HG03045 (cell line): ENCODE measurements around the gene NAA80.

Experiments used
- ATAC-seq: cut with Tn5 transposase; IDR thresholded peaks from one replicate; pipeline ENCODE4 v1.9.1; 2021; ENCODE audit warnings: mild to moderate bottlenecking, moderate library complexity; ENCODE audit not compliant: unreplicated experiment

Gene NAA80

DNA sequence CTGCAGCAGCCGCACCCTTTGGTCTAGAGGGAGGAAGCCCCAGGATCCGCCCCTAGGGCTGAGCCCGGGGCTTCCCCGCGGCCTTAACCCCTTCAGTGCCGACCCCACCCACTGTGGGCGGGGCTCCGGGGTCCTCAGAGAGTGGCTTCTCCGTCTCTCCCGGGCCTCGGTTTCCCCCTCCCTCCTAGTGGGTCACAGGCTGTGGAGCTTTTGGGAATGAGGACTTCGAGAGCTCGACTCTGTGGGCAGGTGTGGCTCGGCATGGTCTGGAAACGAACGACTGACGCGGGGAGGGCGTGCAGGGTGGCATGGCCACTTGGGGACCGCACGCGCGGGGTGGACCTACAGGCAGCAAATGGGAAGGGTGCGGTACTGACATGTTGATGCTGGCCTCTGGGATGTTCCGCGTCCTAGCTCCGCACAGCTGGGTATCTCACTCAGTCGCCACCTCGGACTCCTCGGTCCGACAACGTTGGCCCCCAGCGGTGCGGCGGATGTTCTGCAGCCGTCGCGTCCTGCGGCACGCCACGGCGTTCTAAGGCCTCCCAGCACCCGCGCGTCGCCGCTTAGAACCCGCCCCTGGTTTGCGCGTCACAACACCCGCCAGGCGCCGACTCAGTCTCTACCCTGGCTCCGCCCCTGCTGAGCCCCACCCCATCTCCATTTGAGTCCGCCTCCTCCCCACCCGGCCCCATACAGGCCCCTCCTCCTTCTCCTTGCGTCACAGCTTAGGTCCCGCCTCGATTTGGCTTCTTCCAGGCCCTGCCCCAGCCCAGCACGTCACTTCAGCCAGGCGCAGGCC is at the start of gene NAA80, which contains the start of gene HYAL3:
NAA80 (minus strand) TSS at position 570 of the 802 bp plus-strand sequence. CDS start 1,942 bp downstream, outside the sequence.
HYAL3 (minus strand) TSS at position 570 of the 802 bp plus-strand sequence. CDS start 3,803 bp downstream, outside the sequence.
- ATAC-seq, result peak; percentile 81

DNA sequence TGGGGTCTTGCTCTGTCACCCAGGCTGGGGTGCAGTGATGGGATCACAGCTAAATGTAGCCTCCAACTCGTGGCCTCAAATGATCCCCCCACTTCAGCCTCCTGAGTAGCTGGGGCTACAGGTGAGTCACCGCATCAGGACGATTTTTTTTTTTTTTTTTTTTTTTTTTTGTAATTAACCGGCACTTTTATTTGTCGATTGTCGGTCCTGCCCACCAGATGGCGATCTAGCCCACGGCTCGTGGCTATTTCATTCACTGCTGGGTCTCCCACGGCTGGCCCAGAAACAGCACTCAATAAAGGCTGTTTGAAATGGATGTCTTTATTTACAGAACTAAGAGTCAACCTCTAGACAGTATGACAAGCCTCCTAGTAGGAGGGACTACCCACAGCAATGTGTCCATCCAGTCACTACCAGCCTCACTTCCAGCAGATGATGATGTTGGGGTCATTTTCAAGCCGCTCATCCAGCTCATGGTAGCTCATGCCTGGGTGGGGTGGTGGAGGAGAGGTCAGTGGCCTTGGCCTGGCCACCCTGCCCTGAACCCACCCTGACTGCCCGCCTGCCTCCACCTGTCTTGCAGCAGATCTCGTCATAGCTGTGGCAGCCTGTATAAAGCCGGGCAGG is 48.1 kb upstream of the NAA80 start:
- ATAC-seq, result no peak

DNA sequence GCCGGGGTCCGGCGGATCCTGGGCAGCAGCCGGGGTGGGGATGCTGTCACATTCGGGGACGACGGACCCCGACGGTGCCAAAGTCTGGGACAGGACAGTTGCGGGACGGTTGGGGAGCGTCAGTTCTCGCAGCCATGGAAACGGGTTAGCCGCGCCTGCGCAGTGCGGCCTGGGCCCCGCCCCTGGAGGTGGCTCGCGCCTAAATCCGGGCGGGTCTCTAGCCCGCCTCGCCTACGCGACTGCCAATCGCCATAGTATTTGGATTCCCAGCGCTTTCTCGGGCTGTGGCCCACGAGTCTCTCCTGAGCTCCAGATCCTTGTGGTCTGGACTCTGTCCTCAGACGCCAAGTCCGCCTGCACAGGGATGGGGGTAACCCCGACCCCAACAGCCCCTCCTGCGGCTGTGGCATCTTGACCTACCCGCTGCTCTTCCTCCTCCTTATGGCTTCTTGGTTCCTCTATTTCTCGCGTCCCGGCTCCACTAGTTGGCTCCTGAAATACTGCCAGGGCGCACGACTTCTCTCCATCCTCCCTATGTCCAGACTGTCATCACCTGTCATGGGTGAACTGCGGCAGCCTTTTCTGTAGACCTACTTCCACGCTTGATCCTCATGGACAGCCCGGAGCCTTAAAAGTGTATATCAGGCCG is 46.5 kb upstream of the NAA80 start, which contains the start of gene ZMYND10:
ZMYND10 (minus strand) TSS at position 147 of the 649 bp plus-strand sequence. CDS start 153 bp downstream, outside the sequence.
- no peak for ATAC-seq

DNA sequence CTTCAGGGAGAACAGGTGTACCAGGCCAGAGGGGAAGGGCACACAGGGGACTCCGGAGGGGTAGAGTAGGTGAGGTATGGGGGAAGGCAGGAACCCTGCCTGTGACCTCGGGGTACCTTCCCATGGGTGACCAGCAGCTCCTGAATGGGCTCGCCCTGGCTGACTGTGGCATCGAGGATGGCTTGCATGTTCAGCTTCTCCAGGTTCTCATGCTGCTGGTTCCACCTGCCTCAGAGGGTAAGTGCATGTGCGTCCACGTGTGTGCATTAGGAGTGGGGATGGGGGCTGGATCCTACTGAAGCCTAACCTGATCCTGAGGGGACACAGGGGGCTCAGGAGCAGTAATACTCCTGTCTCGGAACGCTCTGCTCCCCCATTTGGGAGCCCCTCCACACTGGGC is 45.8 kb upstream of the NAA80 start:
- ATAC-seq, result no peak

DNA sequence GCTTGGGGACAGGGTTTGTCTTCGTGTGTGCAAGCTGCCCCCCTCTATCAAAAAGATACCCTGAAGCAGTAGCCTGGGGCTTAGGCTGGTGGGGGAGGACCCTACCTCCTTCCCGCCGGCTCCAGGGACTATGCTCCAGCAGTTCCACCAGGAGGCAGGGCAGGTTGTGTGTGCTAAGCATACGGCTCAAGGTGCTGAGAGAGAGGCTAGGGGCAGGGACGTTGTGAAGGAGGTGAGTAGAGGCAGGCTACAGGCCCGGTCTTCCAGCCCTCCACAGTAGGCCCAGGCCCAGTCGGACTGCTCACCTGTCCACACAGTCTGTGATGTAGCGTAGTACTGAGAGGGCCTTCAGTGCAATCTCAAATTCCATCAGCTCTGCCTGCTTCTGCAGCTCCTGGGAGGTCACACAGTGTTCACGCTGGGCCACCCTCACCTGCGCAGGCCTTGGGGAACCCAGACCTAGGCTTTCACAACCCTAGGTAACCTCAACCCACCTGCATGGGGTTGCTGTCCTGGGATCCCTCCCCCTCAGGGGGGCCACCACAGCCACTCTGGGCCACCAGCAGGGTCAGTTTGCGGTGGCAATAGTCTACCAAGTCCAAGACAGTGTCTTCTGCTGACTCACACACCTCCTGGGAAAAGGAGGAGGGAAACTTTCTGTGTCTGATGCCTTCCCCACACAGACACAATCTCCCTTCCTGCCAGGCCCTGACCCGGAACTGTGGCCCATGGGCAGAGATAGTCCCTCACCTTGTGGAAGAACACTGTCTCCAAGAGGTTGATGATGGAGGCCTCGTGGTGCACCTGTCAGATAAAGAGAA is 43.8 kb upstream of the NAA80 start:
- ATAC-seq, result no peak

DNA sequence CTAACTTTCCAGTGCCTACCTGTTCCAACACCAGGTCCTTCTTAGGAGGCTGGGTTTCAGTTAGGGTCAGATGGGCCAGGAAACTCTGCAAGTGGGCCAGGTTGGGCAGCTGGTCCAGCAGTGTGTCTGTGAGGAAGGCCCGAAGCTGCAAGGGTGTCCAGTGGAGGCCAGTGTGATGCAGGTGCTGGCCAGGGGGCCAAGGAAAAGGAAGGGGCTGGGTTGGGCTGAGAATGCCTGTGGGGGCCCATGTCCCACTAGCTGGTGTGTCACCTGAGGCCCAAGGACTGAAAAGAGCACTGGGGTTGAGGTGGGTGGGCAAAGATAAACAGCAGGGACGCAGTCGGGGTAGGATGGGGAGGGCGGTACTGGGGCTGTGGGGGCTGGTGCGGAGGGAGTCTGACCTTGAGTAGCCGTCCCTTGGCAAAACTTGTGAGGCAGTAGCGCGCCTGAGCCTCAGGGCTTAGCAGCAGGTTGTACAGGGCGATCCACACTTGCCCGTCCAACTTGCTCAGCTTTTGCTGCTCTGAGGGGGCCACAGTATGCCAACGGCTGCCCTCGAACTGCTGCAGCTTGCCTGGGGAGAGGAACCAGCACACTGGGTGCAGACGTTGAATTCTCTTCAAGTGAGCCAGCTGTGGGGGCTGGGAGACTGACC is 42.9 kb upstream of the NAA80 start:
- ATAC-seq, result no peak

DNA sequence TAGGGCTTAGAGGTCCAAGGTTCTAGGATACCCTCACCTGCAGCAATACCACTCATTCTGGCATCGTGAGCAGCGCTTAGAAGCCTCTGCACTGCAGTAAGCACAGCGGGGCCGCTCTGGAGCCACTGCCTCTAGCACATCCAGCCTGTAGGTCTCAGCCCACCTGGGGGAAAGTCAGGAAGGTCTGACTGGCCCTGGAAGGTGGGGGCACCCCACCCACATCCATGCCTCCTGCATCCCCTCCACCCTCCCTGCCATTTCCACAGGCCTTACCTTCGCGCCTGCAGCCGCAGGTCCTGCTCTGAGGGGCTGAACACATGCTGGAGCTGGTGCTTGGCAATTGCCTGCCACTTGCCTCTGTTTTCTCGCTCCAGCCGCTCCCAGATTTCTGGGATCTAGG is 42.3 kb upstream of the NAA80 start:
- no peak for ATAC-seq

DNA sequence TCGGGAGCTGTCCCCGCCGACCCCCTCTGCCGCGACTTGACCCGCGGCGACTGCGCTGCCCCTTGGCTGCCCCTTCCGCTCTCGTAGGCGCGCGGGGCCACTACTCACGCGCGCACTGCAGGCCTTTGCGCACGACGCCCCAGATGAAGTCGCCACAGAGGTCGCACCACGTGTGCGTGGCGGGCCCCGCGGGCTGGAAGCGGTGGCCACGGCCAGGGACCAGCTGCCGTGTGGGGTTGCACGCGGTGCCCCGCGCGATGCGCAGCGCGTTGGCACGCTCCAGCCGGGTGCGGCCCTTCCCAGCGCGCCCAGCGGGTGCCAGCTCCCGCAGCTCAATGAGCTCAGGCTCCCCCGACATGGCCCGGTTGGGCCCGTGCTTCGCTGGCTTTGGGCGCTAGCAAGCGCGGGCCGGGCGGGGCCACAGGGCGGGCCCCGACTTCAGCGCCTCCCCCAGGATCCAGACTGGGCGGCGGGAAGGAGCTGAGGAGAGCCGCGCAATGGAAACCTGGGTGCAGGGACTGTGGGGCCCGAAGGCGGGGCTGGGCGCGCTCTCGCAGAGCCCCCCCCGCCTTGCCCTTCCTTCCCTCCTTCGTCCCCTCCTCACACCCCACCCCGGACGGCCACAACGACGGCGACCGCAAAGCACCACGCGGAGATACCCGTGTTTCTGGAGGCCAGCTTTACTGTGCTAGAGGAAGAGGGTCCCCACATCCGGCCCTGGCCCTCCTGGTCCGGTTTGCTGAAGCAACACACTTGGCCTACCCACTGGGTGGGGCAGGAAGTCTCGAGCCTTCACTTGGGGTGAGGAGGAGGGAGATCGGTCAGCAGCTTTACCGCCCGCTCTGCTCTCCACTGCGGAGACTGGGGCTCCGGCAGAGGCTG is 41.5 kb upstream of the NAA80 start, which contains the start of gene RASSF1:
RASSF1 (minus strand) TSS at position 389 of the 882 bp plus-strand sequence; CDS start at position 358, 31 bp downstream.
- no peak for ATAC-seq

- no peak for ATAC-seq
These were observed 40.9 kb upstream of the NAA80 start for GRCh38 chr3:50340147-50340447.

DNA sequence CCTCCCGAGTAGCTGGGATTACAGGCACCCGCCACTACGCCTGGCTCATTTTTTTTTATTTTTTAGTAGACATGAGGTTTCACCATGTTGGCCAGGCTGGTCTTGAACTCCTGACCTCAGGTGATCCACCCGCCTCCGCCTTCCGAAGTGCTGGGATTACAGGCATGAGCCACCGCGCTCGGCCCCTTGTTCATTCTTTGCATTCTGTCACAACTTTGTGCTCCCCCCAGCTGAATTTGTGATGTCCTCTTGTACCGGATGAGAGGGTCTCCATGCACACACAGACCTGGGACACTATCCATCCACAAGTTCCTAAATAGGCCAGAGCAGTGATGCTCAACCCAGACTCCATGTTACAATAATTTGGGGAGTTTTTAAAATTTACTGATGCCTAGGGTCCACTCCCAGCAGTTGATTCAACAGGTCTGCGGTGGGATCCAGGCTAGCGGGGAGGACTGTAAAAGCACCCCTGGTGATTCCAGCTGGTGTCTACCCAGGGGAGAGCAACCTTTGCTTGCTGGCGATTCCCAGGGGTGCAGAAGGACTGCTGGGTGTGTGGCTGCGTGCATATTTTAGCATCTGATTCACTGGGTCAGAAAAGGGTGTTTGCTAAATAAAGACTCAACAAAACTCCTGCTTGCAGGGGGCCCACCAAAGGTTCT is 40.4 kb upstream of the NAA80 start:
- ATAC-seq, result no peak

GRCh38 chr3:50338965-50339364 is 39.8 kb upstream of the NAA80 start:
- ATAC-seq, result no peak

DNA sequence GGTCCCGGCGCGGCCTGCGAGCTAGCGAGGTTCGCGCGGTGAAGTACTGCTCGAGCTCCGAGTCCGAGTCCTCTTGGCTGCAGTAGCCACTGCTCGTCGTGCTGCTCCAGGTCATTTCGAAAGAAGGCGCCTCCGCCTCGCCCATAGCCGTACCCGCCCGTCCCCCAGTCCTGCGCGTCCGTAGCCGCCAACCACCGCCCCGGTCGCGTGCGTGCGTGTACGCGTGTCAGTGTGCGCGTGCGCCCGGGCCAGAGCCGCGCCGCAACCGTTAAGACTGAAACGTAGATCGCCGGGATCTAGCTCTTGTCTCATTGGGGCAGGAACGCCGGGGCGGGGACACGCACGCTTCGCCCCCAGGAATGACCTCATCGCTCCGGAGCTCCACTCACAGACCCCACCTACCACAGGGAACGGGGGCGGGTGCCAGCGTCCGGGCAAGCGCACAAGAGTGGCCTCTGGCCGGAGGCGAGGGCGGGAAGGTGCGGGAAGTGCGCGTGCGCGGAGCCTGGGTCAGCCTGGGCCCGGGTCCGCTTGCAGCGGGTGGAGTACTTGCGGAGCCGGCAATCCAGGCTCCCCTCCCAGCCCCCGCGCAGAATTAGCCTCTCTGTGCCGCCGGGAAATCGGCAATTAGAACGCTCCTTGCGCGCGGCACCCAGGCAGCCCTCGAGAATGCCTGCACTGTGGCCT is 38.1 kb upstream of the NAA80 start:
- ATAC-seq, result peak; percentile 79

DNA sequence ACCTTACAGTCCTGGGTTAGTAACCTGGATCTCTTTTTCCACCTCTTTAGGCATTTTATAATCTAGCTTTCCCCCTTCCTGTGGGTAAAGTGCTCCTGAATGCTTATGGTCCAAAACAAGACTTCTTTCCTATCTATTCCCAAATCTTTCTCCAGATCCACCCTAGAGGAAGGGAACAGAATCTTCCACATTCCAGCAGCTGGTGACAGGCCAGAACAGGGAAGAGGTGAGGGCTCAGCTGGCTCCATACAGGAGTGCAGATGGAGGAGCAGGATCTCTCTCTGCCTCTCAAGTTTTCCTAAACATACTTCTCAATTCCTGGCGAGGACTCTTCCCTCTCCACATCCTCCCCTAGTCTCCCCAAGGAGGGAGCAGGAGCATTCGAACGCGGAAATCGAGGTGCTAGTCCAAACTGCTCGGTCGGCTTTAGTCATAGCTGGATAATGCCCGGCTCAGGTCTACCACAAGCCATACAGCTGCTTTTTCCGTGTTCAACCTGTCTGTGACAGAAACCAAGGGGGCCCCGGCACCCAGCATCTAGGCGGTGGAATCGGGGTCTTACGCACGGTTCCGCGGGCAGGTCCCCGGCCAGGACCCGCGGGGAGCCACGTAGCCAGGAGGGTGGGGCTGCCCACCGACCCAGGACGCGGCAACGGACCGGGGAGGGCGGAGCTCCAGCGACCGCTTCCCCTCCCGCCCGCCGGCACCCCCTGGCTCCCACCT is 37.4 kb upstream of the NAA80 start:
- peak; percentile 40 for ATAC-seq

- no peak for ATAC-seq
These were observed 35.3 kb upstream of the NAA80 start for GRCh38 chr3:50334339-50335075.

- no peak for ATAC-seq
These were observed 34.6 kb upstream of the NAA80 start for GRCh38 chr3:50333744-50334328.

GRCh38 chr3:50331364-50331907 is 32.2 kb upstream of the NAA80 start:
- no peak for ATAC-seq
